OCI-LY3 (cell line): ENCODE data around the gene ADAMTSL4.

Source experiments
- CTCF ChIP-seq: fragments of 200-600, 300-600 bp; sonication (generic); IDR thresholded peaks from 2 replicates; pipeline ENCODE4 v1.5.1; 2014; ENCODE audit warnings: antibody characterized with exemption, low read length, low read depth
- EZH2phosphoT487 ChIP-seq: fragments of 200-600 bp; shearing (Covaris generic); IDR thresholded peaks from 2 replicates; pipeline ENCODE4 v1.6.1; 2018; ENCODE audit warnings: antibody characterized with exemption, mixed run types, low read depth

GRCh38 chr1:150552911-150553289 is 3.7 kb downstream of the ADAMTSL4 start:
- TF ChIP-seq CTCF = no peak
- TF ChIP-seq EZH2phosphoT487 = no peak
